ENCODE results near the gene MAPT.

MAPT gene

GRCh38 chr17:46007461-46007965 is 113.2 kb downstream of the MAPT start:
- no peak for TF ChIP-seq CTCF (IDR thresholded peaks at IDR 0.05; ENCODE audit: low read depth, low read length)
- no peak for DNase-seq (ENCODE audit: low read depth in 2 of 2)
- H3K4me3 ChIP-seq (replicated peaks in 1 of 2; ENCODE audit: low read depth in 2 of 2, low read length in 2 of 2): no peak overlapping the region

GRCh38 chr17:46008591-46008990 is 114.2 kb downstream of the MAPT start:
- no peak overlapping the region for H3K4me3 ChIP-seq (replicated peaks in 1 of 2; ENCODE audit: low read depth in 2 of 2, low read length in 2 of 2)
- DNase-seq (ENCODE audit: low read depth in 2 of 2): no peak
- TF ChIP-seq CTCF (IDR thresholded peaks at IDR 0.05; ENCODE audit: low read depth, low read length): no peak

- TF ChIP-seq CTCF (IDR thresholded peaks at IDR 0.05; ENCODE audit: low read depth, low read length): no peak
- peak in 1 of 2 donors; percentile 91 for DNase-seq (ENCODE audit: low read depth in 2 of 2)
- no peak overlapping the region for H3K4me3 ChIP-seq (replicated peaks in 1 of 2; ENCODE audit: low read depth in 2 of 2, low read length in 2 of 2)
These were observed 115.6 kb downstream of the MAPT start for GRCh38 chr17:46009681-46010596.

GRCh38 chr17:46010597-46011186 is 116.3 kb downstream of the MAPT start:
- no peak for DNase-seq (ENCODE audit: low read depth in 2 of 2)
- TF ChIP-seq CTCF (IDR thresholded peaks at IDR 0.05; ENCODE audit: low read depth, low read length): no peak
- no peak overlapping the region for H3K4me3 ChIP-seq (replicated peaks in 1 of 2; ENCODE audit: low read depth in 2 of 2, low read length in 2 of 2)

DNA sequence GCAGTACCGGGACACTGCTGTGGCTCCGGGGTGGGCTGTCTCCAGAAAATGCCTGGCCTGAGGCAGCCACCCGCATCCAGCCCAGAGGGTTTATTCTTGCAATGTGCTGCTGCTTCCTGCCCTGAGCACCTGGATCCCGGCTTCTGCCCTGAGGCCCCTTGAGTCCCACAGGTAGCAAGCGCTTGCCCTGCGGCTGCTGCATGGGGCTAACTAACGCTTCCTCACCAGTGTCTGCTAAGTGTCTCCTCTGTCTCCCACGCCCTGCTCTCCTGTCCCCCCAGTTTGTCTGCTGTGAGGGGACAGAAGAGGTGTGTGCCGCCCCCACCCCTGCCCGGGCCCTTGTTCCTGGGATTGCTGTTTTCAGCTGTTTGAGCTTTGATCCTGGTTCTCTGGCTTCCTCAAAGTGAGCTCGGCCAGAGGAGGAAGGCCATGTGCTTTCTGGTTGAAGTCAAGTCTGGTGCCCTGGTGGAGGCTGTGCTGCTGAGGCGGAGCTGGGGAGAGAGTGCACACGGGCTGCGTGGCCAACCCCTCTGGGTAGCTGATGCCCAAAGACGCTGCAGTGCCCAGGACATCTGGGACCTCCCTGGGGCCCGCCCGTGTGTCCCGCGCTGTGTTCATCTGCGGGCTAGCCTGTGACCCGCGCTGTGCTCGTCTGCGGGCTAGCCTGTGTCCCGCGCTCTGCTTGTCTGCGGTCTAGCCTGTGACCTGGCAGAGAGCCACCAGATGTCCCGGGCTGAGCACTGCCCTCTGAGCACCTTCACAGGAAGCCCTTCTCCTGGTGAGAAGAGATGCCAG is 117.6 kb downstream of the MAPT start:
- no peak for TF ChIP-seq CTCF (IDR thresholded peaks at IDR 0.05; ENCODE audit: low read depth, low read length)
- DNase-seq (ENCODE audit: low read depth in 2 of 2): no peak
- H3K4me3 ChIP-seq (replicated peaks in 1 of 2; ENCODE audit: low read depth in 2 of 2, low read length in 2 of 2): no peak overlapping the region

- TF ChIP-seq CTCF (IDR thresholded peaks at IDR 0.05; ENCODE audit: low read depth, low read length): no peak
- H3K4me3 ChIP-seq (replicated peaks in 1 of 2; ENCODE audit: low read depth in 2 of 2, low read length in 2 of 2): no peak overlapping the region
- DNase-seq (ENCODE audit: low read depth in 2 of 2): no peak
These were observed 118.2 kb downstream of the MAPT start for GRCh38 chr17:46012506-46013079.
